CD4-positive, alpha-beta T cell treated with Interleukin-21 for 1 hour (primary cell): ENCODE results near the gene IFI27.
"Not testable (repeated sequence)": the region's sequence is repeated elsewhere in the genome, so short reads cannot be mapped to it uniquely, and the experiment has no call there.

Source experiments
- DNase-seq: peaks from one replicate; pipeline ENCODE4 v3.0.0-alpha.2; 2020

Gene IFI27

GRCh38 chr14:94126800-94127199, 16.3 kb downstream of the IFI27 start:
- DNase-seq, result no peak

GRCh38 chr14:94127330-94127729, 16.8 kb downstream of the IFI27 start:
- DNase-seq, result no peak

- no peak for DNase-seq
Observed at GRCh38 chr14:94128216-94128839, 17.8 kb downstream of the IFI27 start.

DNA sequence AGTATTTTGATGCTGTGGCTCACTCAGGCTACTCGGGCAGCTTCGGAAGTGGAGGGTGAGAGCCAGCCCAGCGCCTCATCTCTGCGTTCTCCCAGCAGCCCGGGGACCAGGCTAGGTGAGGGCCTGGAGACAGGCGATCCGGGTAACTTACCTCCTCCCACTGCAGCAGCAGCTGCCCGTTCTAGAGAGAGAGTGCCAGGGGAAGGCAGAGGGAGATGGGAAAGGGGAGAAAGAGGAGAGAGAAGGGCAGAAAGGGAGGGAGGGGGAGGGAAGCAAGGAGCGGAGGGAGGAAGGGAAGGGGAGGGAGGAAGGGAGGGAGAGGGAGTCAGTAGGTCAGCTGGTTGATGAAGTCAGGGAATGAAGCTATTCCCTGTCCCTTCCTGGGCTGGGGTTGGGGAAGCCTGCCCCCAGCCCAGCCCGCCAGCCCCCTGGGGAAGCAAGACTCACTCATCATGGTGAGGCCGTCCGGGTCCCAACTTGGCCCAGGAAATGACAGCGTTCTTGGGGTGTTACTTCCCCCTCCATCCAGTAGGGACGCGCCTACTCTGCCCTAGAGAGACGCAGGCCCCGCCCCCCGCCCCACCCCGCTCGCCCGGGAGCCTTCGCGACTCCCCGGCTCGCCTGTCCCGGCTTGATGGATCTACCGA, 18.7 kb downstream of the IFI27 start, which contains the start of gene IFI27L2:
IFI27L2 (minus strand) TSS at position 494 of the 647 bp plus-strand sequence; CDS start at position 454, 40 bp downstream.
- DNase-seq, result peak; percentile 77

DNA sequence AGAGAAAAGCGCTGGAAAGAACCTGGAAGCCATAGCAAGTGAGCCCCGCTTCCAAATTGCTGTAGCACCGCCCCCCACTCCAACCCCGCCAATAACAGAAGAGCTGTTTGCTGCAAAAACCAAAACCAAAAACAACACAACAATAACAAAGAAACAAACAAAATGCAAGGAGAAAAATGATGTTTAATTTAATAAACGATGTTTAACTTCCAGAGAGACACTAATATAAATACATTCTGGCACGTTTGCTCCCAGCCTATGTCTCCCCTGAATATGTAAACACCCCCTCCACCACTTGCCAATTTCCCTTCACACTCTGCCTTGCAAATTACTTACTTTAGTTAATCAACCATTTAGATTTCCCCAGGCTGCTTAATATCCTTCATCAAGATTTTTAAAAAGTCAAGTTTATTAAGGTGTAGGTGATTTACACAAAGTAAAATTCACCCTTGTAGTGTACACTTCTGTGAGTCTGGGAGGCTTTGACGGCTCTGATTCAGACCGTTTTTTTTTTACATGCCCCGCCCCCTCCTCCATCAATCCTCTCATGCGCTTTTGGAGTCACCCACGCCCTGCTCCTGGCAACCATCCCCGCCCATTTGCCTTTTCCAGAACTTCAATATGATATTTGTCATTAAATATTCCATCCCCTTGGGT, 19.4 kb downstream of the IFI27 start:
- DNase-seq, result peak; percentile 29

GRCh38 chr14:94132285-94132887, 21.9 kb downstream of the IFI27 start:
- peak; percentile 83 for DNase-seq

DNA sequence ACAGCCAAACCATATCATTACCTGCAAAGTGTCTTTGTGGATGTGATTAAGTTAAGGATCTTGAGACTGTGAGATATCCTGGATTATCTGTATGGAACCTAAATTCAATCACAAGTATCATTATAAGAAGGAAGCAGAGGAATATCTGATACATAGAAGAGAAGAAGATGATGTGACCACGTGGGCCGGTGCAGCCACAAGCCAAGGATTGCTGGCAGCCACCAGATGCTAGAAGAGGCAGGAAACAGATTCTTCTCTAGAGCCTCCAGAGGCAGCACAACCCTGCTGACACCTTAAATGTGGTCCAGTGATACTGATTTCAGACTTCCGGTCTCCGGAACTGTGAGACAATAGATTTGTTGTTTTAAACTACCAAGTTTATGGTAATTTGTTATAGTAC, 24.9 kb downstream of the IFI27 start:
- DNase-seq, result no peak

GRCh38 chr14:94136575-94137331, 26.2 kb downstream of the IFI27 start:
- peak; percentile 86 for DNase-seq

DNA sequence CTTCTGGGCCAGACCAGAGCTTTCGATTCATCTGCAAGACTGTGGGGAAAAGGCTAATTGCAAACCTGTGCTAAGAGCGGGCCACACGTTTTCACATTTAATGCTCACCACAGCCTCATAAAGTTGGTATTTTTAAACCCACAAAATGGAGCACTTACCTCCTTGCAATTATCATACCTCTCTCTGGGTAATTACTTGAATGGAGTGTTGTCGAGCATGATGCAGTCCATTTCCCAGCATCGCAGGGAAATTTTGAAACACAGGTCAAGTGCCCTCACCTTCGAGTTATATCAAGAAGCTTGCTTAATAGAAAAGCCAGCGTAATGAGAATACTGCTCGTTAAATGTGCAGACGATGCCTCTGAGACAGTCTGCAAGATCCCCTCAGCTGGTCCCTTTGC, 27.7 kb downstream of the IFI27 start:
- DNase-seq, result no peak

DNA sequence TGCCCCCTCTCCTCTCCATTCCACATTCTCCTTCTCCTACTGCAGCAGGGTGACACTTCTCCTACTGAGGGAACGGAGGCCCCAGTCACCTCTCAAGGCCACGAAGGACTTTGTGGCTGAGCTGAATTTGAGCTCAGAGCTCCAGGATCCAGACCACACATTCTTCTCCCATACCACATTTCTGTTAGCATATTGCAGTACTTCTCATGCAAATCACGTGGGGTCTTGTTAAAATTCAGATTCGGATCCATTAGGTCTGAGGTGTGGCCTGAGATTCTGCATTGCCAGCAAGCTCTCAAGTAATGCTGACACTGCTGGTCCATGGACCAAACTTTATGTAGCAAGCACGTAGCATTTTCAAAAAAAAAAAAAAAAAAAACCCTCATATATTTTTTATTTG, 28.5 kb downstream of the IFI27 start:
- no peak for DNase-seq

- no peak for DNase-seq
Observed at GRCh38 chr14:94139421-94139820, 28.9 kb downstream of the IFI27 start.

- no peak for DNase-seq
Observed at GRCh38 chr14:94142247-94142646, 31.7 kb downstream of the IFI27 start.

- DNase-seq, result no peak
Observed at GRCh38 chr14:94142836-94143235, 32.3 kb downstream of the IFI27 start.

GRCh38 chr14:94143239-94143638, 32.7 kb downstream of the IFI27 start:
- no peak for DNase-seq

DNA sequence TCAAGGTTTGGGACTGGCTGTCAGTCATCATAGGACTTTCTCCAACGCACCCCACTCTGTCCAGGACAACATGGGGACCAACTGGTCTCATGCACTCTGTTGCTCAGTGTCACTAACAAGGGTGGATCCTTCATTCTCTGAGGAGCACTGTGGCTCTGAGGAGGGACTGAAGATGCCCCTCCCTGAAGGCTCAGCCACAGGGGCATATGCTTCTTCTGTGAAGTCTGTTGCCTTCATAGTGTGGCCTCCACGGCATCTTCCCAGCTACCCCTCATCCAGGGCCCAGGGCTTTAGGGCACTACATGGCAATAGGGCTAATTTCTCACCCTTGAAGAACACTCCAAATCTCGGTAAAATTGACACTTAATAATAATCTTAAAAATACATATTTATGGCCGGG, 33.2 kb downstream of the IFI27 start:
- no peak for DNase-seq

- no peak for DNase-seq
Observed at GRCh38 chr14:94144765-94145164, 34.2 kb downstream of the IFI27 start.

- no peak for DNase-seq
Observed at GRCh38 chr14:94145902-94146527, 35.5 kb downstream of the IFI27 start.

- no peak for DNase-seq
Observed at GRCh38 chr14:94152676-94153075, 42.1 kb downstream of the IFI27 start.

GRCh38 chr14:94153750-94154342, 43.3 kb downstream of the IFI27 start:
- DNase-seq, result no peak

DNA sequence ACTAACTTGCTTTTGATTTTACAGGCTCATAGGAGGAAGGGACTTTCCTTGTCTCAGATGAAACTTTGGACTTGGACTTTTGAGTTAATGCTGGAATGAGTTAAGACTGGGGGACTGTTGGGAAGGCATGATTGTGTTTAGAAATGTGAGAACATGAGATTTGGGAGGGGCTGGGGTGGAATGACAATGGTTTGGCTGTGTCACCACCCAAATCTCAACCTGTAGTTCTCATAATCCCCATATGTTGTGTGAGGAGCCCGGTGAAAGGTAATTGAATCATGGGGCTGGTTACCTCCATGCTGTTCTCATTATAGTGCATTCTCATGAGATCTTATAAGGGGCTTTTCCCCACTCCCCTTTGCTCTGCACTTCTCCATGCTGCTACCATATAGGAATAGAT, 45.6 kb downstream of the IFI27 start:
- not testable (repeated sequence) for DNase-seq

DNA sequence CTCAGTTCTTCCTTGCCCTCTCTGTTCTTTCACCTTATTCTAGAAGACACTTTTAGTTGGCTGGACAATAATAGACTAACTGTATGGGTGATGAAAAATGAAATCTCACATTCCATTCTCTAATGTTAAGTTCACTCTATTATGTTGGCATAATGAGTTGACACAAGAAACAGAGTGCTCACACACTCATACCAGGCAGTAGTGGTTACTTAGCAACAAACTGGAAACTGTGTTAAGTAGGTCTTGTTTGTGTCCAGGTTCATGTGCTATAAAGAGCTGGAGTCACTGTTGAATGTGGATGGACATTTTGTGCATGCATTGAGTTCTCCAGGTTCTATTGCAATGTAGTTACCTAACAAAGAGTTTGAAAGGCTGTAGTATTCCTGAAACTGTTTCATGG, 46.7 kb downstream of the IFI27 start:
- DNase-seq, result no peak

DNA sequence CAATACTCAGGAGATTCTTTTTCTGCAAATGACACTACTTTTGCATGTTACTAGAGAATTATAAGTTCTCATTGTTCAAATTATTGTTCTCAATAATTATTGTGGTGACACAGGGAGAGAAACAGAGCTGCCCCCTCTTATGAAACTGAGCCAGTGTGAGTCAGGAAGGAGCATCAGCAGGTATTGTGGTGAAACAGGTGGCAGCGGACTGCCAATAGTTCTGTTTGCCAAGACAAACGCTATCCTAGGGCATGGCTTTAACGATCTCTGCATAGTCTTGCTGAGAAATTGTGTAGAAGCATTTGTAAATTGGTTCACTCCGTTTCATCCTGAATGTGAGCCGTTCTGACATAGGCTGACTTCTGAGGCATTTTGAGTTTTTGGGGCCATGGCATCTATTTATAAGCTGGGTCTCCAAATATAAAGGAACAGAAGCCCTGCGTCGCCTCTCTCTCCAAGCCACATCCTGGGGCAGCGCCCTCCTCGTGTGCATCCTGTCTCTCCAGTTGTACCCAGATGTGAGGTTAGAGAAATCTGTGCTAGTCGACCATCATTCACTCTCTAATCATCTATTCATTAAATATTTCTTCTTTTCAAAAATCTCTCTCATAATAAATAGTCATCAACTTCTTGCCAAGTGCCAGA, 47.8 kb downstream of the IFI27 start:
- peak; percentile 44 for DNase-seq
